ENCODE measurements around the gene KAZALD1.
A peak's percentile ranks its signal among the peaks of the same experiment; 100 is the strongest.

KAZALD1 gene

GRCh38 chr10:101016814-101017213 is 45.0 kb upstream of the KAZALD1 start:
- no peak overlapping the region for H3K4me3 ChIP-seq (ENCODE audit: control insufficient read depth, low read depth, low read length)
- DNase-seq (ENCODE audit: low read depth): no peak
- TF ChIP-seq CTCF (conservative IDR thresholded peaks at IDR 0.05; ENCODE audit: control insufficient read depth, insufficient read depth, low read depth, low read length): no peak

DNA sequence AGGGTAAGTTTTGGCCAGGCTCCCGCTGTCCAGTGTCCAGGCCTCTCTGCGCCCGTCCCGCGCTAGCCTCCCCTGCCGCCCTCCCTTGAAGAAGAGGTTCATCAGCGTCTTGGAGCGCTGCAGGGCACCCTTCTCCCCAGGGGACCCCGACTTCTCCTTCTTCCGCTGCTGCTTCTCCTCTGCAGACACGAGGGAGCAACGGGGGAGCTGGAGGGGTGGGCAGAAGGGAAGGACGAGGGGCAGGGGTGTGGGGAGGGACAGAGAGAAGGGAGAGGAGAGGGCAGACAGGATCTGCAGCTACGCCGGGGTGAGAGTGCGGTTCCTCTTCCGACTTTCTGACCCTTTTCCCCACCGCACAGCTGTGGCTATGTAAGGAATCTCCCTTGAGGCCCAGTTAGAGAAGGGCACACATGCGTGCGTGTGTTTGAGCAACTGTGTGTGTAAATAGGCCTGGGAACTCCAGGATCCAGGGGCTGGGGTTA is 43.6 kb upstream of the KAZALD1 start:
- H3K4me3 ChIP-seq (ENCODE audit: control insufficient read depth, low read depth, low read length): no peak overlapping the region
- DNase-seq (ENCODE audit: low read depth): no peak
- no peak for TF ChIP-seq CTCF (conservative IDR thresholded peaks at IDR 0.05; ENCODE audit: control insufficient read depth, insufficient read depth, low read depth, low read length)

DNA sequence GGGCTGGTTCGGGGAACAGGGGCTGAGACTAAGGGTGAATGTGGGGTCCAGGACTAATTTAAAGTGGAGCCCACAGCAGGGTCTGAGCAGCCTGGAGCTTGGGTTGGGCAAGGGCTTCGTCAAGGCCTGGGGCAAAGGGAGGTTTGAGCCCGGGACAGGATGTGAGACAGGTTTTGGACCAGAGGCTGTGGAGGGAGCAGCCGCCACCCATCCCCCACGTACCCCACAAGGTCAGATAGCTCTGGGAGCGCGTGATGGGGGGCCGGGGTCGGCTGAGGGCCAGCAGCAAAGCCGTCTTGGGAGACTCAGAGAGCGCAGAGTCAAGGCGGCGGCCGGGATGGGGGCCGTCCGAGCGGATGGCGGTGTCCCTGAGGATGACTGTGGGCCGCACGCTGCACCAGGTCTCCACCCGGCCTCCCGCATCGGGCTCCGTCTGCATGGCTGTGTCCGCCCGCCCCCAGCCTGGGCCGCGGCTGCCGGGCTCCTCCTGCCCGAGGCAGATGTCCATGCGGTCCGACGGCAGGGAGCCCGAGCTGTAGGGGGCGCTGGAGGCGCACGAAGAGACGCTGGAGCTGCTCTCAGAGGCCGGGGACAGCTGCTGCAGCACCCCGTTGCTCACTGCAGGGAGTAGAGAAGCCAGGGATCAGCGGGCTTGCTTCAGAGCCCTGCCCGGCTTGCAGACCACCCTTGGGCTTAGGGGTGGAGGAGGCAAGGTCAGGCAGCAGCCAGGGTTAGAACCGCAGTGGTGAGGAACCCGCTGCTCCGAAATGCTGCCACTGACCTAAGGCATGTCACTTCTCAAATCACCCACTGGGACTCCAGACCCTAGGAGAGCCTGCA is 43.0 kb upstream of the KAZALD1 start:
- H3K4me3 ChIP-seq (ENCODE audit: control insufficient read depth, low read depth, low read length): no peak overlapping the region
- peak; percentile 76 for DNase-seq (ENCODE audit: low read depth)
- TF ChIP-seq CTCF (conservative IDR thresholded peaks at IDR 0.05; ENCODE audit: control insufficient read depth, insufficient read depth, low read depth, low read length): peak; percentile 69

GRCh38 chr10:101019440-101019703 is 42.4 kb upstream of the KAZALD1 start:
- no peak overlapping the region for H3K4me3 ChIP-seq (ENCODE audit: control insufficient read depth, low read depth, low read length)
- no peak for DNase-seq (ENCODE audit: low read depth)
- TF ChIP-seq CTCF (conservative IDR thresholded peaks at IDR 0.05; ENCODE audit: control insufficient read depth, insufficient read depth, low read depth, low read length): no peak

GRCh38 chr10:101020427-101021075 is 41.2 kb upstream of the KAZALD1 start:
- no peak for DNase-seq (ENCODE audit: low read depth)
- TF ChIP-seq CTCF (conservative IDR thresholded peaks at IDR 0.05; ENCODE audit: control insufficient read depth, insufficient read depth, low read depth, low read length): no peak
- H3K4me3 ChIP-seq (ENCODE audit: control insufficient read depth, low read depth, low read length): no peak overlapping the region

DNA sequence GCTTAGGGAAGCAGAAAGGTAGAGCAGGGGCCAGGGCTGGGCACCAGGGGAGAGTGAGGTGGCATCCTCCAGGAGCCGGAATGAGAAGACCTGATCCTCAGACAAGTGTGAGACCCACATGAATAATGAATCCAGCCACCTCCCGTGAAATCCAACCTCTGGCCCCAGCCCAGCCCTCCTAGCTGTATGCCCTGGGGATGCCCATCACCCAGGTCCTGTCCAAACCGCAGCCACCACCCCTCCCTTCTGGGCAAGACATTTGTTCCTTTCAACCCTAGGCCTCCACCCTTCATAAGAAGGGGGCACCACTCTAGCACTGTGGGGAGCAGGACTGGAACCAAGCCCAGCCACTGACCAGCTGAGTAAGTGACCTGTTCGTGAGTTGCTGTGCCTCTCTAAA is 40.5 kb upstream of the KAZALD1 start:
- no peak for TF ChIP-seq CTCF (conservative IDR thresholded peaks at IDR 0.05; ENCODE audit: control insufficient read depth, insufficient read depth, low read depth, low read length)
- DNase-seq (ENCODE audit: low read depth): no peak
- H3K4me3 ChIP-seq (ENCODE audit: control insufficient read depth, low read depth, low read length): no peak overlapping the region

Data from fibroblast of mammary gland (primary cell).